MM.1S (cell line): ENCODE results near the gene CPT1B.

Experiments used
- EZH2 ChIP-seq: fragments of 300-600 bp; sonication (generic); optimal IDR thresholded peaks from 2 replicates; pipeline ENCODE3; 2017; ENCODE audit warnings: low read depth, mild to moderate bottlenecking, antibody characterized with exemption, low read length, mixed read lengths
- EZH2phosphoT487 ChIP-seq: fragments of 300-600 bp; sonication (generic); IDR thresholded peaks from 2 replicates; pipeline ENCODE4 v1.6.1; 2018; ENCODE audit warnings: antibody characterized with exemption, low read length
- TF ChIP-seq, protein P1 (sequence below): fragments of 300-600 bp; sonication (generic); IDR thresholded peaks from 2 replicates; pipeline ENCODE4 v1.5.1; 2016; ENCODE audit warnings: antibody characterized with exemption, low read length, mixed read lengths

DNA sequence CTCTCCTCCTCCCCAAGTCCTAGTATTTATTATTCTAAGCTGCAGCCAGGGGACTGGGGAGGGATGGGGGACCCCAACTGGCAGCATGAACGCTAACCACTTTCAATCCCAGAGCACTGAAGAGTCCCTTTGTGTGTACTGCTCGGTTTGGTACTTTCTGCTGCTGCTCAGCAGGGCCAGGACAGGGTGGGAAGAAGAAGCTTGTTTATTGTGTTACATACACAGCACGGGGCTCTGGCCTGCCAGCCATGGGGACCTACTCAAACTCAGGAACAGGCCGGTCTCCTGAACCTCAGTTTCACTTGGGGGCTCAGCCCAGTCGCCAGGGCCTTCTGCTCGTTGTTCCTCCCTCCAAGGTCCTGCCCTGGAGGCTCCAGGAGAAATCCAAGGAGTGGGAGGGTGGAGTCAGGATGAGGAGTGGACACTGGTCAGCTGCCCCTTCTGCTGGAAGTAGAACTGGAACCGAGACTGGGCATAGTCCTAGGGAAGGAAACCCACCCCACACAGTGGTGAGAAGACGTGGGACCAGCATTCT is 616 bp upstream of the CPT1B start:
- TF ChIP-seq, protein P1, sequence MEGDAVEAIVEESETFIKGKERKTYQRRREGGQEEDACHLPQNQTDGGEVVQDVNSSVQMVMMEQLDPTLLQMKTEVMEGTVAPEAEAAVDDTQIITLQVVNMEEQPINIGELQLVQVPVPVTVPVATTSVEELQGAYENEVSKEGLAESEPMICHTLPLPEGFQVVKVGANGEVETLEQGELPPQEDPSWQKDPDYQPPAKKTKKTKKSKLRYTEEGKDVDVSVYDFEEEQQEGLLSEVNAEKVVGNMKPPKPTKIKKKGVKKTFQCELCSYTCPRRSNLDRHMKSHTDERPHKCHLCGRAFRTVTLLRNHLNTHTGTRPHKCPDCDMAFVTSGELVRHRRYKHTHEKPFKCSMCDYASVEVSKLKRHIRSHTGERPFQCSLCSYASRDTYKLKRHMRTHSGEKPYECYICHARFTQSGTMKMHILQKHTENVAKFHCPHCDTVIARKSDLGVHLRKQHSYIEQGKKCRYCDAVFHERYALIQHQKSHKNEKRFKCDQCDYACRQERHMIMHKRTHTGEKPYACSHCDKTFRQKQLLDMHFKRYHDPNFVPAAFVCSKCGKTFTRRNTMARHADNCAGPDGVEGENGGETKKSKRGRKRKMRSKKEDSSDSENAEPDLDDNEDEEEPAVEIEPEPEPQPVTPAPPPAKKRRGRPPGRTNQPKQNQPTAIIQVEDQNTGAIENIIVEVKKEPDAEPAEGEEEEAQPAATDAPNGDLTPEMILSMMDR, result no peak
- TF ChIP-seq EZH2, result no peak
- no peak for TF ChIP-seq EZH2phosphoT487
